ENCODE results near the gene SLPI. TPM values are rescaled to one million over a fixed set of nuclear protein-coding genes. Genes with fewer than 3 reads are reported as not detected.

The SLPI gene
- total RNA-seq, 3 donors from 2014 or later = 29.9 to 132 (median 43.3) TPM

GRCh38 chr20:45297786-45298497 is 43.6 kb upstream of the SLPI start:
- Histone ChIP-seq H3K4me1 (ENCODE audit: low read depth) (peaks cover 4% of the 10 kb centered on the region), H3K9me3 (no peaks in the 10 kb centered on the region), H3K36me3 (ENCODE audit: low read depth) (no peaks in the 10 kb centered on the region), H3K4me3 (no peak overlapping the region)
- TF ChIP-seq, protein P1, sequence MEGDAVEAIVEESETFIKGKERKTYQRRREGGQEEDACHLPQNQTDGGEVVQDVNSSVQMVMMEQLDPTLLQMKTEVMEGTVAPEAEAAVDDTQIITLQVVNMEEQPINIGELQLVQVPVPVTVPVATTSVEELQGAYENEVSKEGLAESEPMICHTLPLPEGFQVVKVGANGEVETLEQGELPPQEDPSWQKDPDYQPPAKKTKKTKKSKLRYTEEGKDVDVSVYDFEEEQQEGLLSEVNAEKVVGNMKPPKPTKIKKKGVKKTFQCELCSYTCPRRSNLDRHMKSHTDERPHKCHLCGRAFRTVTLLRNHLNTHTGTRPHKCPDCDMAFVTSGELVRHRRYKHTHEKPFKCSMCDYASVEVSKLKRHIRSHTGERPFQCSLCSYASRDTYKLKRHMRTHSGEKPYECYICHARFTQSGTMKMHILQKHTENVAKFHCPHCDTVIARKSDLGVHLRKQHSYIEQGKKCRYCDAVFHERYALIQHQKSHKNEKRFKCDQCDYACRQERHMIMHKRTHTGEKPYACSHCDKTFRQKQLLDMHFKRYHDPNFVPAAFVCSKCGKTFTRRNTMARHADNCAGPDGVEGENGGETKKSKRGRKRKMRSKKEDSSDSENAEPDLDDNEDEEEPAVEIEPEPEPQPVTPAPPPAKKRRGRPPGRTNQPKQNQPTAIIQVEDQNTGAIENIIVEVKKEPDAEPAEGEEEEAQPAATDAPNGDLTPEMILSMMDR (IDR thresholded peaks at IDR 0.05) = no peak
- DNase-seq (no peak), ATAC-seq (no peak)
- intact Hi-C loops (cut with DNase I, micrococcal nuclease) = no loop called here

- Histone ChIP-seq H3K4me1 (ENCODE audit: low read depth) (peaks cover 4% of the 10 kb centered on the region), H3K4me3 (no peak overlapping the region), H3K36me3 (ENCODE audit: low read depth) (no peaks in the 10 kb centered on the region), H3K9me3 (no peaks in the 10 kb centered on the region)
- DNase-seq (no peak), ATAC-seq (no peak)
- intact Hi-C loops (cut with DNase I, micrococcal nuclease) = no loop called here
- TF ChIP-seq, protein P1 (IDR thresholded peaks at IDR 0.05) = no peak
Measured at GRCh38 chr20:45294659-45295058, 40.3 kb upstream of the SLPI start.

DNA sequence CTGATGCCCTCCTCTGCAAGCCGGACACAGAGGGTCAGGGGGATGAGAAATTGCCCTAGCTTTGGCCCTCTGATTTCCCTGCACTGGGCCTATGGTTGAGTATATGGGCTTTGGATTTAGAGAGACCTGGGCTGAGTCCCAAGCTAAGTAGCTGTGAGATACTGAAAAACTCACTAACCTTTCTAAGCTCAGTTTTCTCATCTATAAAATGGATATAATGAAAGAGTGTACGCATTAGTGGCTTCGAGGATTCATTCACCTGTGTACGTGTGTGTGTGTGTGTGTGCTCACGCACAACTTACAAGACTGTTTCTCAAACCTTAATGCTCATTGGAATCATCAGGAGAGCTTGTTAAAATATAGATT is 39.6 kb upstream of the SLPI start:
- H3K4me3 ChIP-seq = no peak overlapping the region
- H3K9me3 ChIP-seq = no peaks in the 10 kb centered on the region
- no peaks in the 10 kb centered on the region for H3K36me3 ChIP-seq (ENCODE audit: low read depth)
- TF ChIP-seq, protein P1 (IDR thresholded peaks at IDR 0.05) = no peak
- no peak for ATAC-seq
- intact Hi-C loops (cut with DNase I, micrococcal nuclease) = no loop called here
- peaks cover 4% of the 10 kb centered on the region for H3K4me1 ChIP-seq (ENCODE audit: low read depth)
- DNase-seq = no peak

GRCh38 chr20:45293041-45294002 is 39.0 kb upstream of the SLPI start:
- ATAC-seq (peak; percentile 95), DNase-seq (peak; percentile 85 to 92 (median 90))
- no peak overlapping the region for H3K4me3 ChIP-seq
- H3K4me1 ChIP-seq (ENCODE audit: low read depth) = peaks cover 4% of the 10 kb centered on the region
- H3K36me3 ChIP-seq (ENCODE audit: low read depth) = no peaks in the 10 kb centered on the region
- H3K9me3 ChIP-seq = no peaks in the 10 kb centered on the region
- intact Hi-C loops (cut with DNase I, micrococcal nuclease) = no loop called here
- TF ChIP-seq, protein P1 (IDR thresholded peaks at IDR 0.05) = peak; percentile 98

GRCh38 chr20:45292343-45292742 is 38.0 kb upstream of the SLPI start:
- H3K36me3 ChIP-seq (ENCODE audit: low read depth) = no peaks in the 10 kb centered on the region
- no peak for ATAC-seq
- H3K4me3 ChIP-seq = no peak overlapping the region
- intact Hi-C loops (cut with DNase I, micrococcal nuclease) = no loop called here
- no peak for DNase-seq
- peaks cover 4% of the 10 kb centered on the region for H3K4me1 ChIP-seq (ENCODE audit: low read depth)
- H3K9me3 ChIP-seq = no peaks in the 10 kb centered on the region
- TF ChIP-seq, protein P1 (IDR thresholded peaks at IDR 0.05) = no peak

Measured in mucosa of descending colon (tissue), 3 donors.